PC-9 (cell line): Measurements from ENCODE around the gene NCS1.

Experiments
- CTCF ChIP-seq: fragments of 200-600 bp; sonication (generic); conservative IDR thresholded peaks from 2 replicates; pipeline ENCODE4 v1.6.1; 2017; ENCODE audit warnings: mixed run types, antibody characterized with exemption, mild to moderate bottlenecking, moderate library complexity
- EZH2 ChIP-seq: fragments of 200-600 bp; sonication (generic); IDR thresholded peaks from 2 replicates; pipeline ENCODE4 v1.8.0; 2017; ENCODE audit warnings: antibody characterized with exemption, low read depth

GRCh38 chr9:130204341-130204740 is 32.1 kb downstream of the NCS1 start:
- TF ChIP-seq CTCF (no peak), EZH2 (no peak)
